GM21723 (cell line): ENCODE results near the gene AGAP5.
A peak's percentile ranks its signal among the peaks of the same experiment; 100 is the strongest.
"Not testable (repeated sequence)": the region's sequence is repeated elsewhere in the genome, so short reads cannot be mapped to it uniquely, and the experiment has no call there.

Source experiments
- ATAC-seq: cut with Tn5 transposase; IDR thresholded peaks from one replicate; pipeline ENCODE4 v1.9.1; 2021; ENCODE audit warnings: mild to moderate bottlenecking, moderate library complexity; ENCODE audit not compliant: unreplicated experiment

The AGAP5 gene

DNA sequence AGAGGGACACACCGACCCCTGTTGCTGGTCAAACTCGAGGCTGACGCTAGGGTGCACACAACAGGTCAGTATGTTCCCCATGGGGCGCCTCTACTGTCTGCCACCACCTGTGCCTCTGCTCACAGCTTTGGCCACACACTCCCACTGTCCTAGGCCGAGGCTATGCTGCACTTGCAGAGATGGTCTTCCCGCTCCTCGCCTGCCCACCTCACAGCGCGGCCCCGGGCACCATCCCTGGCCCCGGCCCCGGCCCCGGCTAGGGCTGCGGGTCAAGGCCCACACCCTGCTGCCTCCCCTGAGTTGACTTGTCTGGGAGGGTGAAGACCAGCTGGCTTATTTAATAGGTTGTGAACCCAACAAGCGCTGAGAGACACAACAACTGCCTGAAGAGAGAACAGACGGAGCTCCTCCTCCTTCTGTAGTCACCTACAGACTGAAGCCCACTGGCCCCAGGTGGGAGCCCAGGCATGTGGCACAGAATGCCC, at the start of gene AGAP5:
TSS of gene AGAP5 (minus strand) at position 435 of the 485 bp plus-strand sequence. CDS start at position 81, 354 bp downstream.
- ATAC-seq = not testable (repeated sequence)

DNA sequence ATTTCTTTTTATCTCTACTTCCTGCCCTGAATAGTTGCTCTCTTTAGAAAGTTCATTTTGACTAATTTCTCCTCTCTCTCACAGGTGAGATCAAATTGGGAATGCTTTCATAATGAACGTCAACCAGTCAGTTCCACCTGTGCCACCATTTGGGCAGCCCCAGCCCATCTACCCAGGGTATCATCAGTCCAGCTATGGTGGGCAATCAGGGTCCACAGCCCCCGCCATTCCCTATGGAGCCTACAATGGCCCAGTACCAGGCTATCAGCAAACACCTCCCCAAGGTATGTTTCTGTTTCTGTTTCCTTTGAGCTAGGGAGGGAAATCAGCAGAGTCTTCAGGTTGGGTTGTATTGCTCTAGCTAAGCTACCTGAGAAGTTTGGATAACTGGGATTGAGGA, 48.8 kb upstream of the AGAP5 start:
- no peak for ATAC-seq

DNA sequence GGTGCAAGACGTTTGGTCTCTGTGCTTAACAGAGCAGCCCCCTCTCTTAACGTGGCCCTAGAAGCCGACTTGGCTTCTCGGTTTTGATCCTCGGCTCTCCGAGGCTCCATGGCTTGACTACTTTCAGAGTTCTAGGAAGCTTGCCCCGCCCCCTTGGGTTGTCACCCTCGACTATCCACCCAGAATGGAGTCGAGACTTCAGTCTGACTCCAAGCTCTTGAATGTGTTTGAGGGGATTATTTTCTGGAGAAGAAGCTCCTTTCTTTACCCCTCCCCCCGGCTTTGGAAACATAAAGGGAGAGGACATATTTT, 46.7 kb upstream of the AGAP5 start:
- ATAC-seq = peak; percentile 41

DNA sequence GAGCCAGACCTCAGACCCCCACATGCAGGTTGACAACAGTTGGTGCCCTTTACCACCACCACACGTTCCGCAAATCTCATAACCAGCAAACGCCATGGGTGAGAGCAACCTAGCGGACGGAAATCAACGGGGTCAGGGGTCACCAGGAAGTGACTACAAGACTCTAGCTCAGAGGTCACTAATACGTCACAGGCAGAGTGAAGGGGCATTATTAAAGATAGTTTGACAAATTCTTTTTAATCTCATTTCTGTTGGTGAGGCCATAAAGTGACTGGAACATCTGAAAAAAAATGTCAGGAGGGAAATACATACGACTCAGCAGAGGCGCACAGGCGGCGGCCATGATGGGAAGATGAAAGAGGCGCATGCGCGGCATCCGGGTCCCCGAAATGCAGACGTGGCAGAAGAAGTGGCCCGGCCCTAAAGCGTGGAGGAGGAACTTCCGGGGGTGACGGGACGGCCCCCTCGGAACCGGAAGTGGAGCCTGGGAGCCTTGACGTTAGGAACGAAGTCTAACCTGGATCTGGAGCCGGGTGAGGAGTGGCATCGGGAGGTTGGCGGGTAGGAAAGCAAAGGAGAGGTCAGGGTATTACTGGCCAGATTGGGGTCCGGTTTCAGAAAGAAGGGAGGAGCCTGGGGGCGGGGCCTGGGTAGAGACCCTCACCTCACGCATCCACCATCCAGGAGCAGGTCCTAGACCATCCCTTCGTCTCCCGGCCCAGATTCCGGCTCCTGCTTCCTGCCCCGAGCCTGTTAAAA, 46.2 kb upstream of the AGAP5 start, which contains the start of gene SEC24C:
TSS of gene SEC24C (plus strand) at position 468 of the 759 bp plus-strand sequence. CDS start 2,461 bp downstream, outside the sequence.
- peak; percentile 86 for ATAC-seq

DNA sequence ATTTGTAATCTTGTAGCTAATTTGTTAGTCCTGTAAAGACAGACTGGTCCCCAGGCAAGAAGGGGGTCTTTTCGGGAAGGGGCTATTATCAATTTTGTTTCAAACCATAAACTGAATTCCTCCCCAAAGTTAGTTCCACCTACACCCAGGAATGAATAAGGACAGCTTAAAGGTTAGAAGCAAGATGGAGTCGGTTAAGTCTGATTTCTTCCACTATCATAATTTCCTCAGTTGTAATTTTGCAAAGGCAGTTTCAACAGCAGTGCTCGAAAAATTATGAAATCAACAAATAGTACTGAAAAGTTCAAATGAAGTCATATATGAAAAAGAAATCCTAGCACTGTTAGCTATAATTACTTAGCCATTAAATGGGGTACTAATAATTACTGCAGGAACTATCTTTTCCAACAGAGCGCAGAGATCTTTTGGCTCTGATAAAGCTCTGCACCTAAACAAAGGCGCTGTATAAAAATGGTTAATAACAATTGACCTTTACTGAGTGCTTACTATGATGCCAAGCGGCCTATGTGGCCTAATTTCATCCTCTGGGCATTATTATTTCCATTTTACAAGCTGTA, 45.5 kb upstream of the AGAP5 start:
- ATAC-seq = no peak

DNA sequence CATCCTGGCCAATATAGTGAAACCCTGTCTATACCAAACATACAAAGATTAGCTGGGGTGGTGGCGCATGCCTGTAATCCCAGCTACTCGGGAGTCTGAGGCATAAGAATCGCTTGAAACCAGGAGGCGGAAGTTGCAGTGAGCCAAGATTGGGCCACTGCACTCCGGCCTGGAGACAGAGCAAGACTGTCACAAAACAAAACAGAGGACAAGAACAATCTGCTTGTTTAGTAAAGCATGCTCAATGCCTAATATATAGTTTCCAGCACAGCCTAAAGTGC, 44.5 kb upstream of the AGAP5 start:
- no peak for ATAC-seq

DNA sequence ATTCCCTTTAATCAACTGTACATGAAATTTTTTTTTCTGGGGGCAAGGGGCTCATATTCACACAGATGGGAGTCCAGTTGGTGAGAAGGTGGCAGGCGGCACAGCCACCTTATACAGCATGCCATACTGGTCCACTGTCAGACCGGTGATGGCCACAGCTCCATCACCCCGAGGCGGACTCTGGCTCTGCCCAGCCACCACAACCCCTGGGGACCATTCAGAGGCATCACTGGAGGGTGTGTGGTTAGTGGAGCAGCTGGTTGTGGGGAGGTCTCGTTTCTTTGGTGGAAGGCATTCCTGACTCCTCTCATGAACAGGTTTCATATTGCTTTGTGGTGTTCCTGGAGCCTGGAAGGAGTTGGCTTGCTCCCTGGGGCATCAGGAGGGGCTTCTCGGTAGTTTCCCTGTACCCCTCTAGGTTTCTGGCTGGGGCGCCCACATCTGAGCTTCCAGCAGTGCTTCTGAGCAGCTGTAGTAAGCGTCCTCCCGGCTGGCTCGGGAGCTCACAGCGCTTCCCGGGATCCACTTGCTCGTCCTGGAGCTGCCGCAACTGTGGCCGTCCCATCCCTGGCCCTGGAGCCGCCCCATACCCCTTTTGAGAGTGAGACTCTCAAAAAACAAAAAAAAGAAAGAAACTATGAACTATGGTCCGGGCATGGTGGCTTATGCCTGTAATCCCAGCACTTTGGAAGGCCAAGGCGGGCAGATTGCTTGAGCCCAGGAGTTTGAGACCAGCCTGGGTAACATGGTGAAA, 42.8 kb upstream of the AGAP5 start:
- not testable (repeated sequence) for ATAC-seq

DNA sequence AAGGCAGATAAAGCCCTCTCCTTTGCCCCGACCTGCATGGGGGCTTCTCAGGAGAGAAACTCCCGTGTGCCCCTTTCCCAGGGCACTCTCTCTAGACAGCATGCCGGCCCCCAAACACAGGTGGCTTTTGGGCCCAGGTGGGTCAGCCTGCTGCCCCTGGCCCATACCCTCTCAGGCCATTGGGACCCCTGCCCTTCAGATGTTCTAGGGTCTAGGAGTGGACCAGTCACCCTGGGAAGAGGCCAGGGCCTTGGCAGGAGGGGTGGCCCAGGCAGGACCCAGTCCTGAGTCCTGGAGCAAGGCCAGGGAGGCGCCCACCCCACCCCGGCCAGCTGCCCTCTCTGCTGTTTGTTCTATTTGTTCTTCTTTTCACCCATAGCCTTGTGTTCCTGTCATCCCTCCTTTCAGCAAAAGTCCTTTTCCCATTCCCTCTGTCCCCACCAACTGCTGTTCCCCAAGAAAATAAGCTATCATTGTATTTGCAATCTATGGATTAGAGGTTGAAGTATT, 36.9 kb upstream of the AGAP5 start:
- no peak for ATAC-seq

DNA sequence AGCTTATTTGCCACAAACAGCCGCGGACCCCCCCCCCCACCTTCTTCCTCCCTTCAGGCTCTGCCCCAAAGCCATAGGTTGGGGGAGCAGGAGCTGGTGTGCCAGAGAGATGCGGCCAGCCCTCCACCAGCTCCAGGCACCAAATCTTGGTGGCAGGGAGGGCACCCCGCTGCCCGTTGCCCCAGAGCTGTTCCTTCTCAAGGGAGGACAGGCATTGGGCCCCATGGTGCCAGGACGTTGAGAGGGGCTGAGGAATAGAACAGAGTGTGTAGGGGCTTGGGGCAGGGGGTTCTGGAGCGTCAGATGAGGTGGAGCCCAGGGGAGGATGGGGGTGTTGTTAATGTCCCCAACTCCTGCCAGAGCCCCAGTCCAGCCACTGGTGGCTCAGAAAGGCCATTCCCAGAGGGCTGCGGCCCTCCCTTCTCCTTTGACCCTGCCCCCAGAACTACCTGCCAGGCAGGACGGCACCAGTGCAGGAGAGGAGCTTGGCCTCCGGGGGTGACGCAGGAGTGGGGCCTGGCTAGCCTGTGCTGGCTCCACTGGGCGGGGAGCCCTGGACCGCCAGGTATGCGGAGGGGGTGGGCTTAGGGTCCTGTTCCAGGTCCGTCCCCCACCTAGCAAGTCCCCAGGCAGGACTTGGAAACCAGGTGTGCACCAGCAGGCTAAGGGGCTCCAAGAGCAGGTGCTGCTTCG, 36.3 kb upstream of the AGAP5 start:
- ATAC-seq = no peak

DNA sequence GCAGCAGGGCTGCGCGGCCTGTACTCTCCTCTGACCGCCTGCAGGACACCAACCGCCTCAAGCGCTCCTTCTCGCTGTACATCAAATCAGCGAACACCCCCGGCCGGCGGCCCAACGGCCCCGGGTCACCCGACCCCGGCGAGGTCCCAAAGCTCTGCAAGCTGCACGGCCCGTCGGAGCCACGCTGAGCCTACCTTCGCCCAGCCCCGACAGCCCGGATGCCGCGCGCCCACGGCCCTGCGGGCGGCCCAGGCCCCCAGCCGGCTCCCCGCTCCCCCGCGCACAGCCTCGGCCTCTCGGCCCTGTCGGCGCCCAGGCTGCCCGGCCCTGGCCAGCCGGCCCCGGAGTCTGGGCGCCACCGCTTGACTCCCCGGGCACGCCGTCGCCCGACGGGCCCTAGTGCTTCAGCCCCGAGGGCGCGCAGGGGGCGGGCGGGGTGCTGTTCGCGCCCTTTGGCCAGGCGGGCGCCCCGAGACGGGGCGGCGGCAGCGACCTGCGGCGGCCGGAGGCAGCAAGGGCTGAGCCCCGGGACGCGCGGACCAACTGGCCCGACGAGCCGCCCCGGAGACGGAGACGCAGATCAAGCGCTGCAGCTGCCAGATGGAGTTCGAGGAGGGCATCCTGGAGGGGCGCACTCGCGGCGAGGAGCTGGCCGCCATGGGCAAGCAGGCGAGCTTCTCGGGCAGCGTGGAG, 35.2 kb upstream of the AGAP5 start:
- ATAC-seq = no peak

DNA sequence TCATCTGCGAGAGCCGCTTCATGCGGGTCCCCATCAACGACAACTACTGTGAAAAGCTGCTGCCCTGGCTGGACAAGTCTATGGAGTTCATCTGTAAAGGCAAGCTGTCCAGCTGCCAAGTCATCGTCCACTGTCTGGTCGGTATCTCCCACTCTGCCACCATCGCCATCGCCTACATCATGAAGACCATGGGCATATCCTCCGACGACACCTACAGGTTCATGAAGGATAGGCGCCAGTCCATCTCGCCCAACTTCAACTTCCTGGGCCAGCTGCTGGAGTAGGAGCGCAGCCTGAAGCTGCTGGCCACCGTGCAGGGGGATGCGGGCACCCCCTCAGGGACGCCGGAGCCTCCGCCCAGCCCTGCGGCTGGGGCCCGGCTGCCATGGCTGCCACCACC, 34.5 kb upstream of the AGAP5 start:
- no peak for ATAC-seq

DNA sequence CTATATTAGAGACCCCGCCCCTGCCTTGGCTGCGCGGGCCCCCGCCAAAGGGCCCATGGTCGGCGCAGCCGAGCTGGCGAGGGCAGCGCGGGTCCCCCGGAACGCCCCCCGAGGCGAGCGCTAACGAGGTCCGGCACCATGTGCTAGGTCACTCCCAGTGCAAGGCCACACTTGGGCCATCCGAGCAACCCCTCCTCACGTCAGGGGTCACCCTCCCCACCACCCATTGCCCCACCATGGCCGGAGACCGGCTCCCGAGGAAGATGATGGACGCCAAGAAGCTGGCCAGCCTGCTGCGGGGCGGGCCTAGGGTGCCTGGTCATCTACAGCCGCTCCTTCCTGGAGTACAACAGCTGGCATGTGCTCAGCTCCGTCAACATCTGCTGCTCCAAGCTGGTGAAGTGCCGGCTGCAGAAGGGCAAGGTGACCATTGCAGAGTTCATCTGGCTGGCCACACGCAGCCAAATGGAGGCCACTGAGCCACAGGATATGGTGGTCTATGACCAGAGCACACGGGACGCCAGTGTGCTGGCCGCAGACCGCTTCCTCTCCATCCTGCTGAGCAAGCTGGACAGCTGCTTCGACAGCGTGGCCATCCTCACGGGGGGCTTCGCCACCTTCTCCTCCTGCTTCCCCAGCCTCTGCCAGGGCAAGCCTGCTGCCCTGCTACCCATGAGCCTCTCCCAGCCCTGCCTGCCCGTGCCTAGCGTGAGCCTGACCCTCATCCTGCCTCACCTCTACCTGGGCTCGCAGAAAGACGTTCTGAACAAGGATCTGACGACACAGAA, 33.9 kb upstream of the AGAP5 start:
- no peak for ATAC-seq

DNA sequence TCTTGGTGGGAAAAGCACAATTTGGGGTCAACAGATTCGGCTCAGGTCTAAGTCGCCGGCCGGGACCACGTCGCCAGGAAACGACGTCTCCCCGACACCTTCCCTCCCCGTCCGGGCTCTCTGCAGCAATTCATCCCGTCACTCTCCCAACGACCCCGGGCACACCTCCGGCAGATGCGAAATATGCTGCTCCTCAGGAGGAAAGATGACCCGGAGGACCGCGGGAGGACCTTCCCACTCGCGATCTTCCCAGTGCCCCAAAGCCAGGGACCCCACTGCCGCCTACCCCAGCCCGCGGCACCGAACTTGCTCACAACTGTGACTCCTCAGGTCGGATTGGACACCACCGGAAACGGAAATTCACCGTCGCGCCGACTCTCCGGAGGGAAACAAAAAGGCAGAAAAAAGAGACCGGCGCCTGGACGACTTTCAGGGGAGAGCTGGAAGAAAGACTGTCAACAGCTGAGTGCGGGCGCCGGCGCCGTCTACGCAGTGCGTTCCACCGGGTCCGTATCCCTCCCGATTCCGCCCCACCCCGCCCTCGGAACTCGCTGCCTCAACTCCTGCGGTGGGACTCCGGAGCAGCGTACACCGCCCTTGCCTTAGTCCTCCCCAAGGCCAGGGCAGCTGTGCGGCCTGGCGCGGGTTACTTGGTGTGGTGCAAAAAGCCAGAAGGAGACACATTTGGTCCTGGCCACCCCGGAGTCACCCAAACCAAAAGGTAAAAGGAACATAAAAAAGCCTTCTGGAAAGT, 32.4 kb upstream of the AGAP5 start:
- ATAC-seq = peak; percentile 86

DNA sequence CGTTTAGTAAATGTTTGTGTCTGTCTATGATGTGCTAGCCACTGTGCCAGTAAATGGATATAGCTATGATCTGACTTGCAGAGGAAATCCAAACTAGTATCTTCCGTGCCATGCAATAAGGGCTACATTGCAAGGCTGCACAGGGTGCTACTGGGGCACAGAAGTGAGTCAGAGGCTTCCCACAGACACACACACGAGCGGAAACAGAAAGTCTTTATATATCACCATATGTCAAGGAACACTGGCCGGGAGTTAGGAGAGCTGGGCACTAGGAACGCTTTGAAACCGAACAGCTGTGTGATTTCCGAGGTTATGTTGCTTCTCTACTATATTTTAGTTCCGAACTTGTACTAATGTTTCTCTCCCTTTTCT, 31.9 kb upstream of the AGAP5 start:
- ATAC-seq = not testable (repeated sequence)

DNA sequence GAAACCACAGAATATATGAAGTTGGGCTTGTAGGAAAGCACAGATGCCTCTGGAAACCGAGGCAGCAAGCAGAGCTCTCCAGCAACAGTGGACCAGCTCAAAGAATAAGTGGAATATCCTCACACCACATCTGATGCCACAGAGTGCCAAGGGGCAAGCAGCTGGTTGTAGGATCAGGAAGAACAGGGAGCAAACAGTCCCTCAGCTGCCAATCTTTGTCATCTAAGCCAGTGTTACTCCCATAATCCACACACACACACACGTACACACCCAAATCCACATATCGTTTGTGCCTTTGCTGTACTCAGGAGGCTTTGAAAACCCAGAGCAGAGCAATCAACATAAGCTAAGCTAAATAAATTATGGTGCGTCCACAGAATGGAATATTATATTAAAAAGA, 25.6 kb upstream of the AGAP5 start:
- no peak for ATAC-seq

DNA sequence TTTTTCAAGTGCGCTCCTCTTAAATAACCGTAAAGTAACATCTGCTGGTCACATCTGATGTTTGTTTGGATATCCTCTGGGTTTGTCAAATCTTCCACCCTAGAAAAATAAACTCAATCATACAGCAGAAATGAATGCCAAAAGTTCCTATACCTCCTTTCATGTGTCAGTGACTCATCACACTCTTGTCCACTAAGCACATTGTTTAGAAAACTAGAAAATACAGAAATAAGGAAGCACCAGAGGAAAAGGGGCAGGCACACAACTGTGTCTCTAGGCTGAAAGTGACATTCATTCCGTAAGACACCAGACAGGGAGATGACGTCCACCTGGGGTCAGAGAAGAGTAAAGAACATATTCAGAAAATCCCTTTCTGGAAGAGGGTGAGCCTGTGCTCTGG, 22.7 kb upstream of the AGAP5 start:
- ATAC-seq = not testable (repeated sequence)

DNA sequence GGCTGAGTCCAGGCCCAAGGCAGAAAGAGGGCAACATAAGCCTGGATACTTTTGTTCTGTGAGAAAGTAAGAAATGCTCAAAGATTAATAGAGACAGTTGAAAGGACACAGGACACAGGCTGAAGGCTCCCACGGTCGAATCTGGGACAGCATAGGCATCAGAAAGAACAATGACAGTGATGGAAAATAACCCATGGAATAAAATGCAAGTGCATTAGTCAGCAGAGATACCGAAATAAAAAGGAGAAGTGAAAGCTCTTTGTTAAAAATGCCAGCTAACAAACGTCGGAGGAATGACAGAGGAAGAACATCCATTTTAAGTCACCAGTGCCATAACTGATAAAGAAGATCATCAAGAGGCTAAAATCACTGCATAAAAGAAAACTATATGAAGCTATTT, 19.6 kb upstream of the AGAP5 start:
- ATAC-seq = no peak

DNA sequence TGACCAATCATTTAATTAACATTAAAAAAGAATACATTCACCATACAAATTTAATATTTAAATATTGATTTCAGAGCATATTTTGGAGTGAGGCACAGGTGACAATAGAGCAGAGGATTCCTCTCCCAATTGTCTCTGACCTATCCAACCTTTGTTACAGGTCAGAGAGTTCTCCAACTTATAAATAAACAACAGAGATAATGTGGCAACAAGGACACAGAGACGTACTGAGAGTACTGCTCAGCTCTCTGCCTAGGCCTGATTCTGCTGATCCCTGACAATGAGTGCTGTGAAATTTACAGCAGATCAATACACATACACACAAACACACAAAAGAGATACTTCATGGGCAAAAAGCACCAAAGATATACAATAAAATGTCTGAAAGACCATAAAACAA, 18.3 kb upstream of the AGAP5 start:
- no peak for ATAC-seq
